H9 (cell line): ENCODE measurements around the gene FPGS. TPM values are rescaled to one million over a fixed set of nuclear protein-coding genes. Genes with fewer than 3 reads are reported as not detected.
A peak's percentile ranks its signal among the peaks of the same experiment; 100 is the strongest.

Experiments
- DNase-seq: peaks from one replicate; pipeline ENCODE4 v3.0.0-alpha.2; 2017
- H2AFZ ChIP-seq: one replicate; pipeline ENCODE4 v1.6.1; 2013; ENCODE audit warnings: mild to moderate bottlenecking, low read length, control low read depth, moderate library complexity
- H2AK5ac ChIP-seq: 2 replicates; pipeline ENCODE4 v1.6.1; 2013; ENCODE audit warnings: low read length, control low read depth, mixed read lengths; ENCODE audit not compliant: insufficient read length
- H2BK120ac ChIP-seq: one replicate; pipeline ENCODE4 v1.6.1; 2013; ENCODE audit warnings: low read depth, mild to moderate bottlenecking, low read length, control low read depth, inconsistent platforms; ENCODE audit not compliant: poor library complexity, severe bottlenecking
- H2BK12ac ChIP-seq: 2 replicates; pipeline ENCODE4 v1.6.1; 2013; ENCODE audit warnings: low read length, control low read depth, mixed read lengths, low read depth; ENCODE audit not compliant: insufficient read length
- H2BK15ac ChIP-seq: 2 replicates; pipeline ENCODE4 v1.6.1; 2013; ENCODE audit warnings: low read depth, low read length, control low read depth
- H2BK20ac ChIP-seq: one replicate; pipeline ENCODE4 v1.6.1; 2013; ENCODE audit warnings: low read depth, mild to moderate bottlenecking, low read length, control low read depth, inconsistent platforms; ENCODE audit not compliant: poor library complexity, severe bottlenecking
- H2BK5ac ChIP-seq: 2 replicates; pipeline ENCODE4 v1.6.1; 2013; ENCODE audit warnings: low read length, control low read depth, mixed read lengths; ENCODE audit not compliant: insufficient read length
- H3K14ac ChIP-seq: 2 replicates; pipeline ENCODE4 v1.6.1; 2013; ENCODE audit warnings: low read length, control low read depth; ENCODE audit not compliant: insufficient read depth
- H3K18ac ChIP-seq: 2 replicates; pipeline ENCODE4 v1.6.1; 2013; ENCODE audit warnings: low read depth, mild to moderate bottlenecking, mixed read lengths, low read length, control low read depth; ENCODE audit not compliant: insufficient read length
- H3K23ac ChIP-seq: 2 replicates; pipeline ENCODE4 v1.6.1; 2013; ENCODE audit warnings: low read length, control low read depth, mixed read lengths, low read depth; ENCODE audit not compliant: insufficient read length
- H3K23me2 ChIP-seq: 2 replicates; pipeline ENCODE4 v1.6.1; 2013; ENCODE audit warnings: low read depth, mild to moderate bottlenecking, mixed read lengths, low read length, control low read depth; ENCODE audit not compliant: insufficient read length, poor library complexity, severe bottlenecking
- H3K27ac ChIP-seq: 2 replicates; pipeline ENCODE4 v1.5.1; 2013; ENCODE audit warnings: low read length, control low read depth, mixed read lengths, low read depth; ENCODE audit not compliant: insufficient read length
- H3K27me3 ChIP-seq: 2 replicates; pipeline ENCODE4 v1.6.1; 2013; ENCODE audit warnings: low read length, control low read depth, inconsistent platforms; ENCODE audit not compliant: insufficient read depth
- H3K4ac ChIP-seq: 2 replicates; pipeline ENCODE4 v1.6.1; 2013; ENCODE audit warnings: low read depth, mild to moderate bottlenecking, control low read depth, inconsistent platforms, low read length, moderate library complexity
- H3K4me1 ChIP-seq: 2 replicates; pipeline ENCODE4 v1.6.1; 2013; ENCODE audit warnings: low read length, control low read depth, inconsistent platforms; ENCODE audit not compliant: insufficient read depth
- H3K4me2 ChIP-seq: 2 replicates; pipeline ENCODE4 v1.6.1; 2013; ENCODE audit warnings: low read length, control low read depth, mixed read lengths; ENCODE audit not compliant: insufficient read length, insufficient read depth
- H3K56ac ChIP-seq: 2 replicates; pipeline ENCODE4 v1.6.1; 2013; ENCODE audit warnings: low read depth, mild to moderate bottlenecking, mixed read lengths, low read length, control low read depth; ENCODE audit not compliant: insufficient read length
- H3K79me1 ChIP-seq: 2 replicates; pipeline ENCODE4 v1.6.1; 2013; ENCODE audit warnings: low read depth, mild to moderate bottlenecking, moderate library complexity, low read length, control low read depth, inconsistent platforms; ENCODE audit not compliant: insufficient read depth, poor library complexity, severe bottlenecking
- H3K79me2 ChIP-seq: 2 replicates; pipeline ENCODE4 v1.6.1; 2013; ENCODE audit warnings: low read length, control low read depth, inconsistent platforms; ENCODE audit not compliant: insufficient read depth
- H3K9ac ChIP-seq: 2 replicates; pipeline ENCODE4 v1.6.1; 2013; ENCODE audit warnings: low read length, control low read depth, mixed read lengths; ENCODE audit not compliant: insufficient read length; ENCODE audit errors: extremely low read depth
- H3K9me3 ChIP-seq: one replicate; pipeline ENCODE4 v1.6.1; 2013; ENCODE audit warnings: low read depth, low read length, inconsistent platforms; ENCODE audit not compliant: control insufficient read depth
- H3T11ph ChIP-seq: one replicate; pipeline ENCODE4 v1.6.1; 2013; ENCODE audit warnings: mild to moderate bottlenecking, low read length, control low read depth, inconsistent platforms
- H4K20me1 ChIP-seq: one replicate; pipeline ENCODE4 v1.6.1; 2013; ENCODE audit not compliant: control insufficient read depth, insufficient read length, insufficient read depth
- H4K5ac ChIP-seq: 2 replicates; pipeline ENCODE4 v1.6.1; 2013; ENCODE audit warnings: low read depth, mild to moderate bottlenecking, mixed read lengths, low read length, control low read depth; ENCODE audit not compliant: insufficient read length
- H4K8ac ChIP-seq: replicated peaks from 2 replicates; pipeline ENCODE4 v1.6.1; 2013; ENCODE audit warnings: low read length, control low read depth, mixed read lengths, low read depth; ENCODE audit not compliant: insufficient read length
- H4K91ac ChIP-seq: 2 replicates; pipeline ENCODE4 v1.6.1; 2013; ENCODE audit warnings: low read depth, mild to moderate bottlenecking, moderate library complexity, mixed read lengths, low read length, control low read depth; ENCODE audit not compliant: insufficient read length
- H3K27ac Mint-ChIP-seq, 3 experiments: 2 replicates in 2 of 3; 3 replicates in 1 of 3; pipeline ENCODE4 v1.8.0; 2020 to 2021; ENCODE audit warnings: mixed read lengths in 3 of 3, mild to moderate bottlenecking in 1 of 3, moderate library complexity in 1 of 3
- H3K27me3 Mint-ChIP-seq: 2 replicates; pipeline ENCODE4 v1.8.0; 2021; ENCODE audit warnings: low read depth, mild to moderate bottlenecking, moderate library complexity, mixed read lengths
- H3K36me3 Mint-ChIP-seq, 3 experiments: 2 replicates in 2 of 3; 3 replicates in 1 of 3; pipeline ENCODE4 v1.8.0; 2020 to 2021; ENCODE audit warnings: low read depth in 3 of 3, mixed read lengths in 3 of 3; ENCODE audit not compliant: insufficient read depth in 1 of 3
- H3K4me1 Mint-ChIP-seq, 2 experiments: 2 replicates each; pipeline ENCODE4 v1.8.0; 2020; ENCODE audit warnings: mixed read lengths in 2 of 2
- H3K4me3 Mint-ChIP-seq, 2 experiments: 2 replicates in 1 of 2; 3 replicates in 1 of 2; pipeline ENCODE4 v1.8.0; 2020 to 2021; ENCODE audit warnings: mild to moderate bottlenecking in 2 of 2, mixed read lengths in 2 of 2, moderate library complexity in 1 of 2
- H3K9me3 Mint-ChIP-seq, 2 experiments: 2 replicates in 1 of 2; 3 replicates in 1 of 2; pipeline ENCODE4 v1.8.0; 2020; ENCODE audit warnings: mild to moderate bottlenecking in 2 of 2, mixed read lengths in 2 of 2, moderate library complexity in 1 of 2
- WGBS: extraction: QIAGEN DNeasy Blood & Tissue Kit; methylation state at CpG from one replicate; pipeline ENCODE4 v1.1.7; 2013; ENCODE audit warnings: missing lambda C conversion rate, low lambda C conversion rate, mixed read lengths; ENCODE audit not compliant: insufficient read length; ENCODE audit errors: extremely low coverage; 5-methylcytosine and 5-hydroxymethylcytosine counted together
- total RNA-seq: library from RNA; stranded (reverse); gene quantifications from 2 replicates; pipeline ENCODE4 v1.2.1, GENCODE V29; 2021
- TF ChIP-seq, protein P1 (sequence below): fragments of 200-600 bp; sonication (generic); conservative IDR thresholded peaks from 3 replicates; pipeline ENCODE4 v1.8.0; 2021; ENCODE audit warnings: antibody characterized with exemption, mild to moderate bottlenecking

FPGS gene
- total RNA-seq, 1 experiment from 2014 or later, result 68.4 TPM

DNA sequence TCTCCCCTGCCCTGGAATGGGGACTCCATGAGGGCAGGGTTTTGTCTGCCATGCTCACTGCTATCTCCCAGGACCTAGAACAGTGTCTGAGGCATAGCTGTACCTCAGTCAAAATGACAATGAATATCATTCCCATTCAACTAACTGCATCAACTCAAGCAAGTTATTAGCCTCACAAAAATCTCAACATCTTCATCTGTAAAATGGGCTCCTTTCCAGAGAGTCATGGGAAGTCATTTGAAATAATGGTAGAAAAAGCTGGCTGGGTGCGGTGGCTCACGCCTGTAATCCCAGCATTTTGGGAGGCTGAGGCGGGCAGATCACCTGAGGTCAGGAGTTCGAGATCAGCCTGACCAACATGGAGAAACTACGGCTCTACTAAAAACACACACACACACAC is 33.6 kb upstream of the FPGS start:
- Histone ChIP-seq H3K23me2 (peaks cover 6% of the 10 kb centered on the region), H2AK5ac (no peak overlapping the region), H2BK120ac (no peak overlapping the region), H3K27ac (no peak overlapping the region), H4K5ac (no peak overlapping the region), H2AFZ (no peak overlapping the region), H3K27me3 (no peaks in the 10 kb centered on the region), H3T11ph (no peak overlapping the region), H2BK5ac (no peak overlapping the region), H3K9ac (no peak overlapping the region), H3K79me1 (no peaks in the 10 kb centered on the region), H2BK20ac (no peak overlapping the region), H4K20me1 (no peaks in the 10 kb centered on the region), H4K8ac (no peak overlapping the region), H2BK15ac (no peak overlapping the region), H3K18ac (no peak overlapping the region), H3K9me3 (no peaks in the 10 kb centered on the region), H3K4ac (no peak overlapping the region), H3K4me1 (peaks cover 8% of the 10 kb centered on the region), H4K91ac (no peak overlapping the region), H3K79me2 (no peaks in the 10 kb centered on the region), H3K56ac (no peak overlapping the region), H3K4me2 (no peak overlapping the region), H2BK12ac (no peak overlapping the region), H3K14ac (no peak overlapping the region), H3K23ac (no peak overlapping the region)
- no CpG with 5 or more reads among the region's 5 CpGs for WGBS
- Mint-ChIP-seq H3K4me1 (peaks cover 33 to 39% of the 10 kb centered on the region in 2 experiments), H3K27me3 (peaks cover 7% of the 10 kb centered on the region), H3K4me3 (peak overlapping the region in 1 of 2 experiments; percentile 0; a peak in 2 of 5 replicates), H3K27ac (0 out of 7 replicates have a peak overlapping the region, but pooled peaks of 1 of the 3 experiments have one; percentile 6), H3K36me3 (no peaks in the 10 kb centered on the region), H3K9me3 (no peaks in the 10 kb centered on the region; a peak in 1 of 5 replicates)
- no peak for DNase-seq
- TF ChIP-seq, protein P1, sequence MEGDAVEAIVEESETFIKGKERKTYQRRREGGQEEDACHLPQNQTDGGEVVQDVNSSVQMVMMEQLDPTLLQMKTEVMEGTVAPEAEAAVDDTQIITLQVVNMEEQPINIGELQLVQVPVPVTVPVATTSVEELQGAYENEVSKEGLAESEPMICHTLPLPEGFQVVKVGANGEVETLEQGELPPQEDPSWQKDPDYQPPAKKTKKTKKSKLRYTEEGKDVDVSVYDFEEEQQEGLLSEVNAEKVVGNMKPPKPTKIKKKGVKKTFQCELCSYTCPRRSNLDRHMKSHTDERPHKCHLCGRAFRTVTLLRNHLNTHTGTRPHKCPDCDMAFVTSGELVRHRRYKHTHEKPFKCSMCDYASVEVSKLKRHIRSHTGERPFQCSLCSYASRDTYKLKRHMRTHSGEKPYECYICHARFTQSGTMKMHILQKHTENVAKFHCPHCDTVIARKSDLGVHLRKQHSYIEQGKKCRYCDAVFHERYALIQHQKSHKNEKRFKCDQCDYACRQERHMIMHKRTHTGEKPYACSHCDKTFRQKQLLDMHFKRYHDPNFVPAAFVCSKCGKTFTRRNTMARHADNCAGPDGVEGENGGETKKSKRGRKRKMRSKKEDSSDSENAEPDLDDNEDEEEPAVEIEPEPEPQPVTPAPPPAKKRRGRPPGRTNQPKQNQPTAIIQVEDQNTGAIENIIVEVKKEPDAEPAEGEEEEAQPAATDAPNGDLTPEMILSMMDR, result no peak
